HUDEP-2 (cell line): ENCODE measurements around the gene AGFG2.
"Not testable (repeated sequence)": the region's sequence is repeated elsewhere in the genome, so short reads cannot be mapped to it uniquely, and the experiment has no call there.

ENCODE experiments used
- DNase-seq, 76 experiments: peaks; one replicate each; lab custom pipeline; 2025; ENCODE audit not compliant: unreplicated experiment in 76 of 76; lab: John Stamatoyannopoulos, UW

Gene AGFG2

GRCh38 chr7:100519580-100519979, 19.4 kb upstream of the AGFG2 start:
- no peak for DNase-seq

GRCh38 chr7:100520138-100520537, 18.9 kb upstream of the AGFG2 start:
- no peak for DNase-seq

GRCh38 chr7:100521076-100521475, 17.9 kb upstream of the AGFG2 start:
- no peak for DNase-seq

GRCh38 chr7:100521909-100522593, 17.0 kb upstream of the AGFG2 start:
- DNase-seq: peak in 4 of 76 experiments; percentile 24 to 51 (median 31)

DNA sequence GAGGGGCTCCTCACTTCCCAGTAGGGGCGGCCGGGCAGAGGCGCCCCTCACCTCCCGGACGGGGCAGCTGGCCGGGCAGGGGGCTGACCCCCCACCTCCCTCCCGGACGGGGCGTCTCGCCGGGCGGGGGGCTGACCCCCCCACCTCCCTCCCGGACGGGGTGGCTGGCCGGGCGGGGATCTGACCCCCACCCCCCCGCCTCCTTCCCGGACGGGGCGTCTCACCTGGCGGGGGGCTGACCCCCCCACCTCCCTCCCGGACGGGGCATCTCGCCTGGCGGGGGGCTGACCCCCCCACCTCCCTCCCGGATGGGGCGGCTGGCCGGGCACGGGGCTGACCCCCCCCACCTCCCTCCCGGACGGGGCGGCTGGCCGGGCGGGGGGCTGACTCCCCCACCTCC, 15.8 kb upstream of the AGFG2 start:
- DNase-seq: not testable (repeated sequence)

- not testable (repeated sequence) for DNase-seq
These were observed 10.7 kb upstream of the AGFG2 start for GRCh38 chr7:100528108-100528866.

GRCh38 chr7:100532165-100533022, 6.6 kb upstream of the AGFG2 start:
- DNase-seq: peak in 51 of 76 experiments; percentile 8 to 76 (median 36)

DNA sequence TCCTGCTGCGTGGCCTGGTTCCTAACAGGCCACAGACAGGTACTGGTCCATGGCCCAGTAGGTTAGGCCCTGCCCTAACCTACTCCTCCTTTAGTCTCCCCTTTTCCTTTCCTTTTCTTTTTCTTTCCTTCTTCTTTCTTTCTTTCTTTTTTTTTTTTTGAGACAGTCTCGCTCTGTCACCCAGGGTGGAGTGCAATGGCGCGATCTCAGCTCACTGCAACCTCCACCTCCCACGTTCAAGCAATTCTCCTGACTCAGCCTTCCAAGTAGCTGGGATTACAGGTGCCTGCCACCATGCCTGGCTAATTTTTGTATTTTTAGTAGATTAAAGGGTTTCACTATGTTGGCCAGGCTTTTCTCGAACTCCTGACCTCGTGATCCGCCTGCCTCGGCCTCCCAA, 3.0 kb upstream of the AGFG2 start:
- DNase-seq: not testable (repeated sequence)

DNA sequence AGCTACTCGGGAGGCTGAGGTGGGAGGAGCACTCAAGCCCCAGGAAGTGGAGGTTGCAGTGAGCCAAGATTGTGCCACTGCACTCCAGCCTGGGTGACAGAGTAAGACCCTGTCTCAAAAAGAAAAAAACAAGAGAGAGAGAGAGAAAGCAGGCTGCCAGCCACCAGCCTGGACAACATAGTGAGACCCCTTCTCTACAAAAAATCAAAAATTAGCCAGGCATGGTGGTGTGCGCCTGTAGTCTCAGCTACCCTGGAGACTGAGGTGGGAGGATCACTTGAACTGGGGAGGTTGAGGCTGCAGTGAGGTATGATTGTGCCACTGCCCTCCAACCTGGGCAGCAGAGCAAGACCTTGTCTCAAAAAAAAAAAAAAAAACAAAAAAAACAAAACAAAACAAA, 2.3 kb upstream of the AGFG2 start:
- not testable (repeated sequence) for DNase-seq

DNA sequence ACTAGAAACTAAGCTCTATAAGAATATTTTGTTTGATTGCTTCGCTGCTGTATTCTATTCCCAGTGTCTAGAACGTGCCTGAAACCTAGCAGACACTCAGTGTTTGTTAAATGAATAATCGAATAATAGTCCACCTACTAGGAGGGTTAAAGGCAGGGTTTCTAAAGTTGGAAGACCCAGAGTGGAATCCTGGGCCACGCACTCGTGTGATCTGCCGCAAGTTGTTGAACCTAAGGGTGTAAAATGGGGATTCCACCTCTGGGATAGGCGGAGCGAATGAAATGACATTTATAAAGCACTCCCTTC, 702 bp upstream of the AGFG2 start:
- no peak for DNase-seq

DNA sequence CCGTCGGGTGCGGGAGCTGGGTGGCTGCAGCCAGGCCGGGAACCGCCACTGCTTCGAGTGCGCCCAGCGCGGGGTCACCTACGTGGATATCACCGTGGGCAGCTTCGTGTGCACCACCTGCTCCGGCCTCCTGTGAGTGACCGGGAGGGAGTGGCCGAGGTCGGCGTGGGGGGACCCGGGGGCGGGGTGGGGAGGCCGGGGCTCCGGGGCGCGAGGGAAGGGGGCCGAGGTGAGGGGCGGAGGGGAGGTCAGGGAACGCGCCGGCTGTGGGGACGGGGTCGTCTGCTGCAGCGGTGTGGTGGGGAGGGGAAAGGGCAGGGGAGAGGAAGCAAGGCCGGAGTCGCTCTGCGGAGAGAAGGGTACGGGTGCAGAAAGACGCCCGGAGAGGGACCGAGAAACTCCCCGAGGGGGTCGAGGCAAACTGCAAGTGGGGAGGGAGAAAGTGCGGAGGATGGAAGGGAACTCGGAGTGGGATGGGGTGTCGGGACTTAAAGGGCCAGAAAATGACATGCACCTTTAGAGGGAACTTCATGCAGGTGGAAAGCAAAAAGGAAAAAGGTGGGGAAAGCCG, 518 bp downstream of the AGFG2 start:
- no peak for DNase-seq

GRCh38 chr7:100540073-100540723, 1.2 kb downstream of the AGFG2 start:
- DNase-seq: no peak

- DNase-seq: not testable (repeated sequence)
These were observed 2.3 kb downstream of the AGFG2 start for GRCh38 chr7:100541309-100541708.

DNA sequence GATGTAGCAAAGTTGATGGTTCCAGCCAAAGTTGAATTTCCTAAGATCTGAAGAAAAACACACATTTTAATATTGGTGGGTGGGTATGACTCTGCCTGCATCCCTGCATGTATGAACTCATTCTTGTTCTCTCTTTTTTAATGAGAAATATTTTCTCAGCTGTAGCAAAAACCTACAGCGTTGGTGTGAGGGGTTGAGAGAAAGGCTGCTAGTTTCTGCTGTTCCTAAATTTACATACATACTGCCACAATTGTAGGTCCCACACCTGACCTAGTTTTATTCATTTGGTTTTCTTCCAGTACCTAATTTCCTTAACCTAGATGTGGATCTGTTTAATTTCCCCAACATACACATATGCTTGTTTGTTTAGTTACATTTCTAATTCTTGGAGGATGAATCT, 4.6 kb downstream of the AGFG2 start:
- no peak for DNase-seq

GRCh38 chr7:100544386-100544785, 5.4 kb downstream of the AGFG2 start:
- DNase-seq: no peak

GRCh38 chr7:100544967-100545359, 6.0 kb downstream of the AGFG2 start:
- DNase-seq: peak in 1 of 76 experiments; percentile 4

- DNase-seq: no peak
These were observed 6.5 kb downstream of the AGFG2 start for GRCh38 chr7:100545360-100546128.

DNA sequence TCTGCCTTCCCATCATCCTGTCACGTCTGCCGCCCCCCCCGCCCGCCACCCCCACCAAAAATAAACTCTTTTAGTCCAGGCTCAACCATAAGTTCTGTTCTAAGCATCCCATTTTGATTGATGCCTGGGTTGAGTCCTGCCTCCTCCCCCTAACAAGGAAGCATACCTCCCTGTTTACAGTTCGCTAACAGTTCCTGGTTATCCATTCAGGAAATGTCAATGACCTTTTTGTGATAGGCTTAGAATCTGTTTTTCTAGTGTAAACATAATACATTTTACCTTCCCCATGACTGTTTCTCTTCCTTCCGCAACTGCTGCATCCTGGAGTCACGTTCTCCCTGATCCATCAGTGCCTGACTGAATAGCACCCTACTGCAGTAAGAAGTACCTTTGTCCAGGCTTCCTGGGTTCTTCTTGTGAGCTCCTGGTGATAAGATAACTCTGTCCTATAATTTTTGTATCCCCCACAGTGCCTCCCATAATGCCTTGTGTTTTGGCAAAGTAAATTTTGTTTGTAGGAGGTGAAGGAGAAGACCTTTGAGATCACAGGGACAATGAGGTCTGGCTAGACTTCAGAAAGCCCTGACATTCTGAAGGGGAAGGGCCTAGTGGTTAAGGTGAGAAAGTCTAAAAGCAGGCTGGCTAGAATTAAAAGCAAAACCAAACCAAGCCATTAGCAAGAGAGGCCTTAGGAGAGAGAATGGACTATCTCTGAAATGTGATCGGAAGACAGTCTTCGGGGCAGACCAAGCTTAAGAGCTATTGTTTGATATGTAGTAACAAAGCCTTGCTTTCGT, 7.3 kb downstream of the AGFG2 start:
- no peak for DNase-seq
